Activated CD8-positive, alpha-beta memory T cell treated with anti-CD3 and anti-CD28 coated beads, Interleukin-2, amount 50 U/mL, for 48 hours (primary cell): ENCODE measurements around the gene RASL10A.

ENCODE experiments used
- DNase-seq: peaks from one replicate; pipeline ENCODE4 v3.0.0-alpha.2; 2020

The RASL10A gene

DNA sequence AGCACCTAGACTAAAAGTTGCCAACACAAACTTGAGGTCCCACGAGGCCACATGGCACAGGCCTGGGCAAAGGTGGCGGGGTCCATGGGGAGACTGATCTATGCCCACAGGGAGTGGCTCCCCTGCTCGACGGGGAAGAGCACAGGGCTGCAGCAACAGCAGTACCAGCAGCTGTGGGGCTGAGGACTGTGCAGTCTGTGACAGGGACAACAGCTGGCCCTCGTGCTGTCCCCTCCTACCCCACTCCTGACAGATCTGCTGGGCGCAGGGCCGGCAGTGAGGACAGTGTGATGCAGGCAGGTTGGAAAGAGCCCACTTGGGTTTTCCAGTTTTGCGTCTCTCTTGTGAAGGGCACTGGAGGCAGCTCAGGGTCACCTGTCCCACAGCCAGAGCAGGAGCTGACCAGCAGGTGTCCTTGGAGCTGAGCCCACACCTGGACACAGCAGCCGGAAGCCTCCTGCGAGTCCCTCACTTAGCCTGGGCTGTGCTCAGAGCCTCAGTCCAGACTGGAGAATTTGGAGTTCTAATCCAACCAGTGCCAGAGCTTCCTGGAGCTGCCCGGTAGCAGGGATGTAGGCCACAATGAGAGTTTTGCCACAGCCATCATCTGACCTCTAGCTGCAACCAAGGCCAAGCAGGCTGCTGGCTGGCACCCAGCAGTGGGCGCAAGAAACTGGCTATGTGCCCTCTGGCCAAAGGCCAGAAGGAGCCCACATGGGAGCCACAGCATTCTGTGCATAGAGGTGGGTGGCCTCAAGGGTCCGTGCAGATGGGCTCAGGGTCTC, 12.6 kb downstream of the RASL10A start:
- DNase-seq, result peak; percentile 50

DNA sequence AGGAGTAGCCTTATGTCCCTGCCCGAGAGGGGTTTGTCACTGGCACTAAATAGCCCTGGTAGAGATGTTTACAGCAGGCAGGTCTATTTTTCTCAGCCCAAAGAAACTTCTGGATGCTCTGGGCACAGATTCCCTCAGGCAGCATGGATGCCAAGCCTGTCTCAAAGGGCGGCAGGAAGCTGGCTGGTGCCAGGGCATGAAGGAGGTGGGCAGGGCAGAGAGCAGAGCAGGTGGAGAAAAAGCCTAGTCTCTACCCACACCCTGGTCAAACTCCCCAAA, 13.2 kb downstream of the RASL10A start:
- DNase-seq, result no peak

DNA sequence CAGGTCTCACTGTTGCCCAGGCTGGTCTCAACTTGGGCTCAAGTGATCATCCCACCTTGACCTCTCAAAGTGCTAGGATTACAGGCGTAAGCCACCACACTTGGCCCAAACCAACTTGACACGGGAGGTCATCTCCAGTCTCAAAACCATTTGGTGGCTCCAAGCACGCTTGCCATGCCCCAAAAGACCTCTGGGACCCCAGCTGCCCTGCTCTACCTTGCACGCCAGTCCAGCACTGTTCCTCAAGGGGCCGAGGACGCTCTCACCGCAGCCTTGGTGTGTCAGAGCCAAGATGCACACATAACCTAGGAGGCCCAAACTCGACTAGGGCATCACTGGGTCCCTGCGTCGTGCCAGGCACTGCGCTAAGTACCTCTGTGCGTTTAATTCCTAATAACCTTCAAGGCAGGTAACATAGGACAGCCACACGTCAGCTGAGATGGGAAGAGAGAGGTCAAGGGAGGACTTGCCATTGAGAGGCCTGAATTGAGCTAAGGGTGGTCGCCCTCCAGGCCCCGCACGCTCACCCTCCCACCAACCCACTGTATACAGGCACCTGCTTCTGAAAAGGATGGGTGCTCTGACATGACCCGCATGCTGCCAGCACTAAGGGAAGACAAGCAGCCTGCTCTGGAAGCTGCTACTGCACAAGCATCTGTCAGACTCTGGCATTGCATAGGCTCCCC, 13.6 kb downstream of the RASL10A start:
- DNase-seq, result peak; percentile 57

DNA sequence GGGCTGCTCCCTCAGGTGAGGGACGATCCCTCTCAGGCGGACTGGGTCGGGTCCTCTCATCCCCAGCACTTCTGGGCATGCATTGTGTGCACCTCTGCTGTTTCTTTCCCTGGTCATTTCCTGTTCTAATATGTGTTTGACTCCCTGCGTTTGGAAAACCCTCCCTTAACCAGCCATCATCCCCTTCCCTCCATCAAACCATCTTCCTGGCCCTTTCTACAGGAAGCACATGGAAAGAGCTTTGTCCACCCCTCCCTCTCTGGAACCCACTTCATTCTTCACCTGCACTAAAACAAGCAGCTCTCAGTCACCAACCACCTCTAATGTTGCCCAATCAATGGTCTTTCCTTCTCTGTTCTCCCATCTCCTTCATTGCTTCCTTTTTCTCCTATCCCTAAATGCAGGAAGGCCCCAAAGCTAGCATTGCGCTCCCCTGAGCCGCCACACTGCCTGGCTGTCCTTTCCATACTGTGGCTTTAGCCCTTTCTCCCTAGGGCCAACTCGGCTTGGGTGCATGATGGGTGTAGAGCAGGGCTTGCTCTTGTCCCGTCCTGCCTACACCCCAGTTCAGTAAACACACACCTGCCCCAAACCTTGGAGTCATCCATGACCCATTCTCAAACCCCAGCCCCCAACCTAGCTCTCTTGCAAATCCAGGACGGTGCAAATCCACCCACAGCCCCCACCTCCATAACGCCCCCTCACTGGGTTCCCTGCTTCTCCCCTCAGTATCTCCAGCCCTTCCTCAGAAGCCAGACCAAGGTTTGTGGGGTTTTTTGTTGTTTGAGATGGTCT, 14.5 kb downstream of the RASL10A start:
- DNase-seq, result peak; percentile 62

DNA sequence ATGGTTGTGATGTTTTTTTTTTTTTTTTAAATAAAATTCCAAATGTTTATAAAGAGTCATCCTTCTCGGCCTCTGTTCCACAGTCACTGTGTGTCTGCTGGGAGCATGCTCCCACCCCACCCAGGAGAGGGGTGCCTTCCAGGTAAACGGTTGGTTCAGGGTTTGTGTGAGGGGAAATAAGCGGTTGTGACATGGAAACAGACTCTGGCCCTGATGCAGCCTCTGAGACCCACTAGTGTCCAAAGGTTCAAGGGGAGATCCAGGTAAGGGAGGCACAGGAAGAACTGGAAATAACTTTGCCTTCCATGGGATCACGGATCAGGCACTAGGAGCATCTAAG, 15.1 kb downstream of the RASL10A start:
- no peak for DNase-seq

DNA sequence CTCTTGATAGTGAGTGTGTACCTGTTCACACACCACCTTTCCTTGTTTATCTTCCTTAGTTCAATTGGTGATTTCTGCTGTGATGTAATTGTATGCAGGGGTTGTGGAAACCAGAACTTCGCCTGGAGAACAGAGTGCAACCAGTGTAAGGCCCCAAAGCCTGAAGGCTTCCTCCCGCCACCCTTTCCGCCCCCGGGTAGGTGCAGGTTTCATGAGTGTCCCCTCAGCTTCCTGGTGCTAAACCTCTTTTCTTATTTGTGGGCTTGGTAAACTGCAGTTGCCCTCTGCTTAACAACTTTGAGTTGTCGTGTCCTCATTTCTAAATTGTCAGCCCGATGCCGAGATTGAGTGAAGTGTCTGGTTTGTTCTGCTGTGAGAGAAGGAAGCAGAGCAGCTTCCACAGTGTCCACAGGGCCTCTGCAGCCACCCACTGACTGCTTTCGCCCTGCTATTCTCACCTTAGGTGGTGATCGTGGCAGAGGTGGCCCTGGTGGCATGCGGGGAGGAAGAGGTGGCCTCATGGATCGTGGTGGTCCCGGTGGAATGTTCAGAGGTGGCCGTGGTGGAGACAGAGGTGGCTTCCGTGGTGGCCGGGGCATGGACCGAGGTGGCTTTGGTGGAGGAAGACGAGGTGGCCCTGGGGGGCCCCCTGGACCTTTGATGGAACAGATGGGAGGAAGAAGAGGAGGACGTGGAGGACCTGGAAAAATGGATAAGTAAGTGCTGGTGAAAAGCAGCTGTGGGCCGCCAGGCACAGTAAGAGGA, 16.2 kb downstream of the RASL10A start:
- DNase-seq, result peak; percentile 38

DNA sequence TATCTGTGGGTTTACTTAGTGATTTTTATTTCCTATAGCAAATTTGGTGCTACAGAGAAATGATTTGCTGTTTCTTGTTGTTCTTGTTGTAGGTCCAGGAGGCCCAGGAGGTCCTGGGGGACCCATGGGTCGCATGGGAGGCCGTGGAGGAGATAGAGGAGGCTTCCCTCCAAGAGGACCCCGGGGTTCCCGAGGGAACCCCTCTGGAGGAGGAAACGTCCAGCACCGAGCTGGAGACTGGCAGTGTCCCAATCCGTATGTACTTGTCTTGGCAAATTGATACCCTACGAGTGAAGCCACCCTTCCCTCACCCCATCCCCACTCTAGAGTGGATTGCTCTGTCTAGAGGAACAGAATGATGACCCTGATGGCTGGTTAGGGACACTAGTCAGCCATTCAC, 16.9 kb downstream of the RASL10A start:
- no peak for DNase-seq

DNA sequence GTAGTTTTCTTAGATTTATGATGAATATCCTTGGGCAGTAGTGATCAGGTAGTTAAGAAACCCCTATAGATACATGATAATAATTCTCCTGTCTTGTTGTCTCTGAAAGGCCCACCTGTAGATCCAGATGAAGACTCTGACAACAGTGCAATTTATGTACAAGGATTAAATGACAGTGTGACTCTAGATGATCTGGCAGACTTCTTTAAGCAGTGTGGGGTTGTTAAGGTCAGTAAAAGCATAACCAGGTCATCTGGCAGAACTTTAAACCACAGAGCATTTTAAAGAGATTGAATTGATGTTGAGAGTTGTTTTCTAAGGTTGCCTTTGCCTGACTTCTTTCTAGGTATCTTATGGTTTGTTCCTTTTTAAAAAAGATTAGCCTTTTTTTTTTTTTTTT, 23.1 kb downstream of the RASL10A start:
- no peak for DNase-seq

DNA sequence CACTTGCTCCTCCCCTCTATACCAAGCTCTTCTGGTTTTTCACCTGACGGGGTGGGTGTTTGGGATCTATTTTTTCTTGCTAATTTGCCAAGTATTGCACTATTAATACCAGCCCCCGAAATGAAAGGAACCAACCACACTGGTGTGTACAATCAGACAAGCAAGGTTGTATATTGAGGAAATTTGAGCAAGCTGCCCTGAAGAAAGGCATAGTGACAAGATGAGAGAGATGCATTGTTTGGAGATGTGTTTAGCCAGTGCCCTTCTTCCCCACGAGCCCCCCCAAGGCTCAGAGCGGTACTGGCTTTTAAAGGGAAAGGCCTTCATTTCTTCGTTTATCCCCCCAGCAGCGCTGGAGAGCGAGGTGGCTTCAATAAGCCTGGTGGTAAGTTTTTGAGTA, 24.3 kb downstream of the RASL10A start:
- no peak for DNase-seq

DNA sequence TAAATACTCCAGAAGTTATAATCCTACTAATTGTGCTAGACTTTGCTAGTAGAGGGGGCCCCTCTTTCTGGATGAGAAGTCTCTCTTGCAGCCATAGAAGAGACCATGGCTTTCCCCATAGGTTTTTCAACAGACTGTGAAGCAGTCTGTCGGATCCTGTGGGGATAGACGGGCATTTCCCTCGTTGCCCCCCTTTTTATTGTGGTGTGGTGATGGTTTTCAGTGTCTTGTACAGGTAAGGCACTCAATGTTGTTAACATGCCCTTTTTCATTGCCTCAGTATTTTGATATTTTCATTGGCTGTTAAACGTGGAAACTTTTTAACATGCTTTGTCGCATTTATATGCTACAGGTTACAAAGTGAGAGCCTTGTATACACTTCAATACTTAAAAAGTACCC, 25.4 kb downstream of the RASL10A start:
- no peak for DNase-seq

DNA sequence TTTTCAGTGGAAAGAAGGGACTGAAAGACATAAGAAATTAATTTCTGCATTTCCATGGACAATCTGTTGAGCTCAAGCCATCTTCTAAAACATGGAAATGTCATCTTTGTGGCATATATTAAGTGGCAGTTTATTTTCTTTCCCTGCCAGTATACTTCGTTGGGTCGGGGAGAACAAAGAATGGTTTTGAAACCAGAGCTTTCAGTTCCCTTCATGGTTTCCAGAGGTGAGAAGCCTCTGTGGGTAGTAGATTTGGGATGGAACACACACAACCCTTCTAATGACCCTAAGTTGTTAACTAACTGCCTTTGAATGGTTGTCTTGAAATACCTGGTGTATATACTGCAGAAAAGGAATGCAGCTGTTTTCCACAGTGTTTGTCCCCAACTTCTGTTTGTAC, 26.7 kb downstream of the RASL10A start:
- no peak for DNase-seq

DNA sequence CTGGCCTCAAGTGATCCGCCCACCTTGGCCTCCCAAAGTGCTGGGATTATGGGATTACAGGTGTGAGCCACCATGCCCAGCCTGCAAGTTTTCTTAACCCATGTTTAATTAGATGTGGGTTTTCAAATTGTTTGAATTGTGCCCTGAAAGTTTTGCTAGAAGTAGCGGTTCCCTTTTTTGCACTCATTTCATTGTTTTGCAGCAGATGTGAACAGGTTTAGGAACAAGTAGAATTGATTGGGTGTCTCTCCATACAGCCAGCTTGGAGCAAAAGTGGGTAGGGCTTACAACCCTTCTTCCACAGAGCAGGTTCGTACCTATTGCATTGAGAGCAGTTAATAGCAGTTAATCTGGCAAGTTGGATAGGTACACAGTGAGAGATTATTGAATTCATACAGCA, 31.3 kb downstream of the RASL10A start:
- DNase-seq, result no peak

DNA sequence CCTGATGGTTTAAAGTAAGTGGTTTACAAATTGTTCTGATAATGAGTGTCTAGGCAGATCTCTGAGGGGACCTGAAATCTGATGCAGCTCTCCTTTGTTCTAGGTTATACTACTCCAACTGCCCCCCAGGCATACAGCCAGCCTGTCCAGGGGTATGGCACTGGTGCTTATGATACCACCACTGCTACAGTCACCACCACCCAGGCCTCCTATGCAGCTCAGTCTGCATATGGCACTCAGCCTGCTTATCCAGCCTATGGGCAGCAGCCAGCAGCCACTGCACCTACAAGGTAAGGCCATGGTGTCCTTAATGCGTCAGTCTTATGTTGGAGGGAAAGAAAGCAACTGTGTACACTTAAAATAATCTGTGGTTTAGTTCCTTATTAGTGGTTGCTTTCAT, 37.6 kb downstream of the RASL10A start:
- DNase-seq, result no peak

DNA sequence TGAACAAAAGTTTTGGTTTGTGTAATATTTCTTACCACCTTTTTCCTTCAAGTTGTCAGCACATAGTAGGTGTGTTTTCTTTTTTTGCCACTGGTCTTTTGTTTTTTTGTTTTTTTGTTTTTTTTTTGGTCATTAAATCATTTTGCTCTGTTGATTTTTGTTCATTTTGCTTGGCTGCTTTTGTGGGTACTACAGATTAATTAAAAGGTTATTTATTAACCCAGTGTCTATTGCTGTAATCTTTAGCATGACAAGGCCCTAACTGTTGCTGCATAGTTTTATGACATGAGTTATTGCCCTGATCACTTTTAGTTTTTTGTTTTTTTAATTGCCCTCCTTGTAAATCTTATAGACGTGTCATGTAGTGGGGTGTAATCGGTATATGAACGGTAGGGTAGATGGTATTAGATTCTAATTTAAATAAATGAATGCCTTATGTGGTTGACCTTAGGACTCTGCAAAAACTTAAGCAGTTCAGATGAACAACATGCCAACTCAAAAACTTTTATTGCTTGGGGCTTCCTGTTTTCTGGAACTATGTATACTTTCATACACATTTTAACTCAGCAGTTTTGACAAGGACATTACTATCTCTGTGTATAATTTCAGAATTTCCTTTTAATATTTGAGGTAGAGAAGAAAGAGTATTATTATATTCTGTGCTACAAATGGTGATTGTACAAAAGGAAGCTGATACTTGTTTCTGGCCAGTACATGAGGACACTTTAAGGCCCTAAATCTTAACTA, 39.5 kb downstream of the RASL10A start:
- no peak for DNase-seq

DNA sequence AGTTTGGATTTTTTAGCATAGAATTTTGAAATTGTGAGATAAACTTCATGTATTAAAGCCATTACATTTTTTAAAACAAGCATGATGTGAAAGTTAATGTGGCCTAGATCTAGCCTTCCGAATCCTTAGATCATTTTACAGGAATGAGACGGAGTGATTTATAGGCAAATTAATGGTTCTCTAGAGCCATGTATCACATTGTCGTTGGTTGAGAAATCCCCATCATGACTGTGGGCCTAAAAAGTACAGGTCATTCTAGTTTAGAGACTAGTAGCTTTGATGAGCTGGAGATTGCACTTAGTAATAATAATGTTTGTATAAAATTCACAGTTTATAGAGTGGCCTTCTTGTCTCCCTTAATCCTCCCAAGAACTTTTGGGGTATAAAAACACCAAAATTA, 40.3 kb downstream of the RASL10A start:
- DNase-seq, result no peak

DNA sequence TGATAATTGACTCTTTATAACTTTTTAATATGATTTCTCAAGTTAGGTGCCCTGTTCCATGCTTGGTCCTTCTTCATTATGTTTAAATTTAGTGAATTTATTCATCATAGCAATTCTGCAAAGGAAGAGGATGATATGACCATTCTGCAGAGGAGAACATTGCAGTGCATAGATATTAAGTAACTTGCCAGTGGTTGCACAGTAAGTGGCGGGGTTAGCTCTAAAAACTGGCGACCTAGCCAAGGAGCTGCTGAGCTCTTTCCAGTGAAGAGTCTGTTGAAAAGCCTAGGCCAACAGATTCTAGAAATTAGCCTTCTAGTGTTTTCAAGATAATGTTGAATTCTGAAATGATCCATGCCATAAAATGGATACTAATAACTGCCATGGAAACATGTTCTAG, 42.9 kb downstream of the RASL10A start:
- DNase-seq, result no peak

DNA sequence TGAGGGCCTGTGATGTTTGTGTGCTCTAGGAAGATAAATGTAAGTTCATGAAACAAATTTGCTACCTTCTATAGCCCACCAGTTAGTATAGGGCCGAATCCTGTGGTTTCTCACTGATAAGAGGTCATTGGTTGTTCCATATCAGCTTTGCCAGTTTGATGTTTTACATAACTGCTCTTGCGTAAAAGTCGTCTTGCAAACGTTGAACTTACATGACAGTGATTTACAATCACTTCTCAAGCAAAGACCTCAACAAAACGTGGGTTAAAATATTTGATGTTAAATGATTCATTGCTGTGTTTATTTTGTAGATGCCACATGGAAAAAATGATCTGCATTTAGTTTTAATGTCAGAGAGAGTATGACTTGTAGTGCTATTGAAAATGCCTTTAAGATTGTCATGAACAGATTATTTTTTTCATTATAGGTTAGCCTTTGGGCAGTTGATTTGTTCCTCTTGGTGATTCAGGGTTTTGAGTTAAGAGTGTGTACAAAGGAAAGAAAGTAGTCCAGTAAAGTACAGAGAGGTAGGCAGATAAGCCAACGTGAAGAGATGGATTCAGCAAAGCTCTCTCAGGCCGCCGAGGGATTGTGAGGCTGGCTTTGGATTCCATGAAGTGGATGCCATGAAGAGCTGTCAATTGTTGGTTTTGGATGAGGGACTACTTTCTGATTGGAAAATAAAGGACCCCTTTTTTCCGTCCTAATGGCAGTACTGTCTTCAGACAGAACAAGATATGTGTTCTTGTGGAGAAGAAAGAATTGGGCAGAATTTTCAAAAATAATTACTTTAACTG, 44.8 kb downstream of the RASL10A start:
- no peak for DNase-seq

DNA sequence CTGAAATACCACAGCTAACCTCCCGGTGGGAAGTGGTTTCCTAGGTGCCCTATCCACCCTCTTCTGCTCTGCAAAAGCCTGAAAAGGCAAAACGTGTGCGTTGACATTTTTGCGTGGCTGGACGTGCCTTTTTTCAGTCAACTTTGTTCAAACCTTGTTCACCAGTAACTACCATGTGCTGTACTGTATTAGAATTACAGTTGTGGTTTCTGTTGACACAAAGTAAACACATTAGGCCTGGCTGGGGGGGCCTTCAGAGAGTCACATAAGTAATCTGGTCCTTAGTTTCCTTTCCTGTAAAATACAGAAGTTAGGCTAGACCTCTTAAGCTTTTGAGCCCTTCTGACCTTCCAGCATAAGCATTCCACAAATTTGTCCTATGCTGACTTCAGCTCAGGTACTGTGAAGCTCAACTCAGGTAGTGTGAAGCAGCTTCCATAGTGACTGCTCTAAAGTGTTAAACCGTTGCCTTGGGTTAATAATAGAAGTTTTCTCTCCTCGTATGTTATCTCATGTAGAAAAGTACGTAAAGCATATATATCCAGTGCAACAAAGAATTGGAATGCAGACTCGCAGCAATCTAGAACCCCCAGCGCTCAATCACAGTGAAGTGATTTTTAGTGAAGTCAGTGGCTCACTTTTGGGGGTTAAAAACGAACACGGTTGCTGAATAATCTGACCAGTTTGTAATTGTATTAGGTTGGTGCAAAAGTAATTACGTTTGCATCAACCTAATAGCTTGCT, 45.6 kb downstream of the RASL10A start:
- no peak for DNase-seq

DNA sequence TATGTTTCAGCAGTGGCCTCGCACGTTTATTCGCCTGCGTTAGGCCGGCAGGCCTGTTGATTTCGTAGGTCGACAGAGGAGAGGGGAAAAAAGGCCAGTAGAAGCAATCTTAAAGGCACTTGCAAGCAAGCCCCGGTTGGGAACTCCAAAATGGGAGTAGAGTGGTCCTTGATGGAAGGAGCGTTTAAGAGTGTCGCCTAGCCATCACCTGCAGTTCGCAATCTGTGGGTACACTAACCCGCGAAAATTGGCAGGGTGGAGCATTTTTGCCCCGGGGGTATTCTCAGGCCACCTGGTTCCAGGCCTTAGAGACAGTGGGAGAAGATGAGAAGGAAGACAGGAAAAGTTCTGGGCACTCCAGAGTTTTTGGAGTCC, 46.3 kb downstream of the RASL10A start:
- DNase-seq, result peak; percentile 59

DNA sequence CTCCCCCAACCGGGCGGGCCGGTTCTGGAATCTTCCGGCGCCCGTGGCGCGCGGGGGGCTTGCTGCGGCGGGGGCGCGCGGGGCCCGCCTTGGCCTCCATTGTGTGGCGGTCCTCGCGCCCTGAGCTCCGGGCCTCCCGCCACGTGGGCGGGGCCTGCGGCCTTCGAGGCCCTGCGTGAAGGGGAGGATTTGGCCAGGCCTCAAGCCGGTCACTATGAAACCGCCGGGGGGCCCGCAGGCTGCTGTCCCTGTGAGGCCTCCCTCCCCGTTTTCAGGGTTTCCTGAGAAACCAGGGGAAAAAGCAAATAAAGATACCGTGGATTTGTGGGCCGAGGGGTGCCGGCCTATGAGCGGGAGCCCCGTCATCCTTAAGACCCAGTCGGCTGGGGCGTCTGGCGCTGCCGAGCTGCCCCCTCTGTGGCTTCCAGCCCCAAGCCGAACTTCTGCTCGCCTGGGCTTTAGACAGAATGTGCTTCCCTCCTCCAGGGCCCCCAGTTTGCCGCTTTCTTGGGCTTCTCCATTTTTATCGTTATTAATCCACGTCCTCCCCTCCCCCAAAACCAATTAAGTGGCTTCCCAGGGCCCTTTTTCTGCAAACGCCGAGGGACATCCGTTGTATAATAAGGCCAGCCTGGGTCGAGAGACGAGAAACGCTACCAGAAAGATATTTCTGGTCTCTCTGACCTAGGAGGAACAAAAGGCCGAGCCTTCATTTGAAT, 46.8 kb downstream of the RASL10A start:
- peak; percentile 76 for DNase-seq
